Measurements from ENCODE around the gene NPLOC4. TPM values are rescaled to one million over a fixed set of nuclear protein-coding genes. Genes with fewer than 3 reads are reported as not detected.

The NPLOC4 gene
- total and polyA plus RNA-seq, 2 donors (not counting 1 experiment from before 2014, with no cell fraction given), result 70.2 to 101 TPM

- Histone ChIP-seq H2AFZ (ENCODE audit: insufficient read depth, low read depth, low read length, poor library complexity, severe bottlenecking) (peak overlapping the region; percentile 74), H3K4me2 (replicated peaks; ENCODE audit: low read depth, low read length, poor library complexity, severe bottlenecking) (peak overlapping the region; percentile 99), H3K79me2 (ENCODE audit: control insufficient read depth, insufficient read depth, low read length) (peaks cover 70% of the 10 kb centered on the region), H3K27me3 (replicated peaks in 1 of 4; ENCODE audit: control extremely low read depth in 1 of 4, control insufficient read depth in 3 of 4, insufficient read depth in 4 of 4, low read length in 3 of 4) (no peaks in the 10 kb centered on the region), H3K9ac (ENCODE audit: low read length) (peak overlapping the region; percentile 87), H3K27ac (ENCODE audit: low read length in 2 of 2) (peak overlapping the region; percentile 97 to 98), H3K36me3 (replicated peaks in 1 of 2; ENCODE audit: control extremely low read depth in 1 of 2, control insufficient read depth in 1 of 2, extremely low read depth in 1 of 2, insufficient read depth in 2 of 2, low read length in 1 of 2) (peaks cover 0 to 29% of the 10 kb centered on the region in 2 experiments), H3K4me3 (ENCODE audit: control extremely low read depth in 1 of 5, extremely low read depth in 1 of 5, insufficient read depth in 1 of 5, low read depth in 2 of 5, low read length in 4 of 5) (peak overlapping the region; percentile 61 to 94 (median 76)), H3K4me1 (ENCODE audit: control insufficient read depth in 2 of 2, insufficient read depth in 2 of 2, low read length in 2 of 2) (peaks cover 48 to 70% of the 10 kb centered on the region in 2 donors), H3K9me3 (ENCODE audit: control extremely low read depth in 1 of 3, control insufficient read depth in 2 of 3, insufficient read depth in 1 of 3, low read length in 2 of 3) (no peaks in the 10 kb centered on the region), H4K20me1 (ENCODE audit: control insufficient read depth, insufficient read depth, low read length, poor library complexity, severe bottlenecking) (peaks cover 27% of the 10 kb centered on the region)
- ChIA-PET CTCF (interaction anchor here (0.9 to 2.6 kb wide), 8 partner anchors 15 to 223 kb away, joined by 3 to 11 read pairs (median 4); no protein-coding TSS in a partner anchor), POLR2A (interaction anchor here (0.6 to 4.8 kb wide), 4 partner anchors 26 to 521 kb away, joined by 3 to 33 read pairs (median 4); partner anchors contain the start of gene FAAP100)
- Mint-ChIP-seq H3K9me3 (ENCODE audit: insufficient read depth) (no peaks in the 10 kb centered on the region), H3K27ac (peak overlapping the region; percentile 99), H3K4me3 (peak overlapping the region; percentile 98), H3K4me1 (peaks cover 64% of the 10 kb centered on the region), H3K27me3 (no peaks in the 10 kb centered on the region)
- TF ChIP-seq CTCF (IDR thresholded peaks at IDR 0.05) (no peak), EZH2 (IDR thresholded peaks at IDR 0.05; ENCODE audit: borderline replicate concordance, insufficient read depth, low read depth, low read length, poor library complexity, severe bottlenecking) (no peak)
- under 1% methylated on average over 82 of the region's 82 CpGs for whole genome bisulfite sequencing (ENCODE audit: insufficient coverage)
- ATAC-seq (ENCODE audit: low read depth), result peak; percentile 29
- intact Hi-C loops (cut with micrococcal nuclease), result loop anchor here (1.0 to 10.0 kb wide), 6 partner anchors 22 to 1718 kb away; partner anchors contain the start of genes CBX8, P4HB, RNF213 and SLC38A10
- DNase-seq, result peak; percentile 82
Observed at GRCh38 chr17:81514739-81515529, 122.0 kb downstream of the NPLOC4 start.

- H3K9ac ChIP-seq (ENCODE audit: low read length), result peak overlapping the region; percentile 87
- no peak for DNase-seq
- no peak for ATAC-seq (ENCODE audit: low read depth)
- H3K27ac Mint-ChIP-seq, result peak overlapping the region; percentile 96
- no peaks in the 10 kb centered on the region for H3K27me3 ChIP-seq (replicated peaks in 1 of 4; ENCODE audit: control extremely low read depth in 1 of 4, control insufficient read depth in 3 of 4, insufficient read depth in 4 of 4, low read length in 3 of 4)
- peaks cover 0 to 34% of the 10 kb centered on the region in 2 experiments for H3K36me3 ChIP-seq (replicated peaks in 1 of 2; ENCODE audit: control extremely low read depth in 1 of 2, control insufficient read depth in 1 of 2, extremely low read depth in 1 of 2, insufficient read depth in 2 of 2, low read length in 1 of 2)
- H3K4me3 Mint-ChIP-seq, result peak overlapping the region; percentile 84
- H4K20me1 ChIP-seq (ENCODE audit: control insufficient read depth, insufficient read depth, low read length, poor library complexity, severe bottlenecking), result peaks cover 32% of the 10 kb centered on the region
- H3K4me1 ChIP-seq (ENCODE audit: control insufficient read depth in 2 of 2, insufficient read depth in 2 of 2, low read length in 2 of 2), result peaks cover 48 to 70% of the 10 kb centered on the region in 2 donors
- H3K9me3 Mint-ChIP-seq (ENCODE audit: insufficient read depth), result no peaks in the 10 kb centered on the region
- H3K9me3 ChIP-seq (ENCODE audit: control extremely low read depth in 1 of 3, control insufficient read depth in 2 of 3, insufficient read depth in 1 of 3, low read length in 2 of 3), result no peaks in the 10 kb centered on the region
- peaks cover 70% of the 10 kb centered on the region for H3K79me2 ChIP-seq (ENCODE audit: control insufficient read depth, insufficient read depth, low read length)
- CTCF ChIA-PET, result interaction anchor here (1.1 to 2.6 kb wide), 3 partner anchors 16 to 87 kb away, joined by 3 to 11 read pairs (median 7); no protein-coding TSS in a partner anchor
- peaks cover 69% of the 10 kb centered on the region for H3K4me1 Mint-ChIP-seq
- H3K27me3 Mint-ChIP-seq, result no peaks in the 10 kb centered on the region
- peak overlapping the region; percentile 36 to 94 (median 73) for H3K4me3 ChIP-seq (ENCODE audit: control extremely low read depth in 1 of 5, extremely low read depth in 1 of 5, insufficient read depth in 1 of 5, low read depth in 2 of 5, low read length in 4 of 5)
- TF ChIP-seq CTCF (IDR thresholded peaks at IDR 0.05), result no peak
- TF ChIP-seq EZH2 (IDR thresholded peaks at IDR 0.05; ENCODE audit: borderline replicate concordance, insufficient read depth, low read depth, low read length, poor library complexity, severe bottlenecking), result no peak
- peak overlapping the region; percentile 89 to 97 for H3K27ac ChIP-seq (ENCODE audit: low read length in 2 of 2)
- intact Hi-C loops (cut with micrococcal nuclease), result loop anchor here (1.0 to 10.0 kb wide), 4 partner anchors 23 to 1717 kb away; partner anchors contain the start of genes CBX8 and SLC38A10
- WGBS (ENCODE audit: insufficient coverage), result 0% methylated on average over 31 of the region's 34 CpGs
- H2AFZ ChIP-seq (ENCODE audit: insufficient read depth, low read depth, low read length, poor library complexity, severe bottlenecking), result peak overlapping the region; percentile 74
- H3K4me2 ChIP-seq (replicated peaks; ENCODE audit: low read depth, low read length, poor library complexity, severe bottlenecking), result peak overlapping the region; percentile 99
- POLR2A ChIA-PET, result interaction anchor here (2.6 to 4.8 kb wide), 2 partner anchors 31 to 37 kb away, joined by 8 to 33 read pairs; partner anchors contain the start of gene FAAP100
Observed at GRCh38 chr17:81514489-81514738, 122.5 kb downstream of the NPLOC4 start.
